HepG2 (cell line): ENCODE measurements around the gene CST11. TPM values are rescaled to one million over a fixed set of nuclear protein-coding genes. Genes with fewer than 3 reads are reported as not detected.

Experiments used
- CCAR2 ChIP-seq: fragments of 200-400 bp; formaldehyde crosslinking; optimal IDR thresholded peaks from 2 replicates; pipeline ENCODE3; 2018; ENCODE audit warnings: low read depth, mild to moderate bottlenecking, low read length, moderate library complexity
- CREB3 ChIP-seq: sonication (generic); formaldehyde crosslinking; IDR thresholded peaks from 2 replicates; pipeline ENCODE4 v1.5.0; 2020; ENCODE audit warnings: missing genetic modification reagents
- E2F5 ChIP-seq: sonication (generic); formaldehyde crosslinking; conservative IDR thresholded peaks from 2 replicates; pipeline ENCODE4 v1.4.0; 2020; ENCODE audit warnings: missing genetic modification reagents
- GABPA ChIP-seq, 2 experiments: IDR thresholded peaks; 2 replicates each; pipeline ENCODE4 v1.6.1; 2011 to 2016; ENCODE audit warnings: low read depth in 2 of 2, low read length in 1 of 2, missing biosample characterization in 1 of 2, missing genetic modification characterization in 1 of 2
- POGZ ChIP-seq: sonication (generic); formaldehyde crosslinking; IDR thresholded peaks from 2 replicates; pipeline ENCODE4 v1.4.0; 2020; ENCODE audit warnings: mild to moderate bottlenecking, missing genetic modification reagents
- PRMT3 ChIP-seq: sonication (generic); formaldehyde crosslinking; IDR thresholded peaks from 2 replicates; pipeline ENCODE4 v1.8.1; 2022; ENCODE audit warnings: low read depth, mild to moderate bottlenecking, moderate library complexity, missing genetic modification reagents, borderline replicate concordance
- RARA ChIP-seq: IDR thresholded peaks from 2 replicates; pipeline ENCODE4 v1.6.1; 2016; ENCODE audit warnings: missing genetic modification reagents, missing compliant biosample characterization
- RFX5 ChIP-seq: IDR thresholded peaks from 2 replicates; pipeline ENCODE4 v1.6.1; 2011; ENCODE audit warnings: low read depth, low read length, improper control_type of control experiment
- SNAI1 ChIP-seq: sonication (generic); formaldehyde crosslinking; IDR thresholded peaks from 2 replicates; pipeline ENCODE4 v1.5.0; 2020; ENCODE audit warnings: mild to moderate bottlenecking, missing genetic modification reagents, borderline replicate concordance
- TEAD3 ChIP-seq: optimal IDR thresholded peaks from 2 replicates; pipeline ENCODE3; 2016; ENCODE audit warnings: borderline replicate concordance
- TFE3 ChIP-seq: IDR thresholded peaks from 2 replicates; pipeline ENCODE4 v1.6.1; 2016
- TGIF2 ChIP-seq: IDR thresholded peaks from 2 replicates; pipeline ENCODE4 v1.6.1; 2016; ENCODE audit warnings: control low read depth, missing compliant biosample characterization
- WIZ ChIP-seq: sonication (generic); formaldehyde crosslinking; IDR thresholded peaks from 2 replicates; pipeline ENCODE4 v1.5.1; 2020; ENCODE audit warnings: mild to moderate bottlenecking, missing genetic modification reagents
- ZNF251 ChIP-seq: sonication (generic); formaldehyde crosslinking; IDR thresholded peaks from 2 replicates; pipeline ENCODE4 v1.9.0; 2021; ENCODE audit warnings: mild to moderate bottlenecking, missing genetic modification reagents
- ZNF790 ChIP-seq: sonication (generic); formaldehyde crosslinking; IDR thresholded peaks from 2 replicates; pipeline ENCODE4 v1.8.0; 2022; ENCODE audit warnings: missing genetic modification reagents, mild to moderate bottlenecking, borderline replicate concordance
- ZNF83 ChIP-seq: sonication (generic); formaldehyde crosslinking; IDR thresholded peaks from 2 replicates; pipeline ENCODE4 v1.4.0; 2020; ENCODE audit warnings: missing genetic modification reagents, mild to moderate bottlenecking, borderline replicate concordance
- polyA plus RNA-seq, 8 experiments: library from polyadenylated mRNA; depleted of rRNA in 3 of 8; stranded (reverse) in 7 of 8; unstranded in 1 of 8; fragments of >200 nt; fragmentation: Illumina TruSeq in 4 of 8; extraction: Trizol in 4 of 8; gene quantifications; 2 replicates each; pipeline versions ENCODE4 v1.2.1 to v1.2.3, GENCODE V29; 2011 to 2016; ENCODE audit warnings: low read depth in 4 of 8, missing spikeins in 1 of 8, mixed read lengths in 1 of 8; ENCODE audit not compliant: insufficient read depth in 1 of 8
- total RNA-seq, 5 experiments: library from RNA; depleted of rRNA; stranded (reverse); fragments of >200 nt; fragmentation: Illumina TruSeq; extraction: Trizol; gene quantifications; 2 replicates each; pipeline ENCODE4 v1.2.3, GENCODE V29; 2016; ENCODE audit warnings: low read depth in 1 of 5
- TF ChIP-seq, protein P1 (sequence below): sonication (generic); formaldehyde crosslinking; IDR thresholded peaks from 2 replicates; pipeline ENCODE4 v1.4.0; 2020; ENCODE audit warnings: missing genetic modification reagents, borderline replicate concordance
- TF ChIP-seq, protein P2 (sequence below), 2 experiments: sonication (generic) in 1 of 2; formaldehyde crosslinking in 1 of 2; IDR thresholded peaks; 2 replicates each; pipeline versions ENCODE4 v1.4.0 to v1.6.1; 2018 to 2020; ENCODE audit warnings: missing genetic modification reagents in 2 of 2, borderline replicate concordance in 1 of 2, low read depth in 1 of 2, mild to moderate bottlenecking in 1 of 2, missing biosample characterization in 1 of 2
- TF ChIP-seq, protein P3 (sequence below): IDR thresholded peaks from 2 replicates; pipeline ENCODE4 v1.6.1; 2016; ENCODE audit warnings: low read depth

CST11 gene
- total and polyA plus RNA-seq, 2 of the 13 experiments (the other 11 are each of a cell fraction or from before 2014, with no cell fraction given) = not detected

GRCh38 chr20:23435626-23436539, 16.8 kb downstream of the CST11 start (continued):
- TF ChIP-seq, protein P1, sequence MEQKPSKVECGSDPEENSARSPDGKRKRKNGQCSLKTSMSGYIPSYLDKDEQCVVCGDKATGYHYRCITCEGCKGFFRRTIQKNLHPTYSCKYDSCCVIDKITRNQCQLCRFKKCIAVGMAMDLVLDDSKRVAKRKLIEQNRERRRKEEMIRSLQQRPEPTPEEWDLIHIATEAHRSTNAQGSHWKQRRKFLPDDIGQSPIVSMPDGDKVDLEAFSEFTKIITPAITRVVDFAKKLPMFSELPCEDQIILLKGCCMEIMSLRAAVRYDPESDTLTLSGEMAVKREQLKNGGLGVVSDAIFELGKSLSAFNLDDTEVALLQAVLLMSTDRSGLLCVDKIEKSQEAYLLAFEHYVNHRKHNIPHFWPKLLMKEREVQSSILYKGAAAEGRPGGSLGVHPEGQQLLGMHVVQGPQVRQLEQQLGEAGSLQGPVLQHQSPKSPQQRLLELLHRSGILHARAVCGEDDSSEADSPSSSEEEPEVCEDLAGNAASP = peak; percentile 73; the same call in 1 of the 2 replicates
- TF ChIP-seq ZNF790 (CRISPR knock-in tag) (no peak), E2F5 (CRISPR knock-in tag) (no peak), RARA (CRISPR knock-in tag) (peak; percentile 75), PRMT3 (no peak), POGZ (CRISPR knock-in tag) (no peak), RFX5 (no peak), CCAR2 (no peak), TEAD3 (peak; percentile 51), TFE3 (no peak), ZNF251 (no peak), SNAI1 (CRISPR knock-in tag) (0 out of 2 replicates have a peak, but pooled peaks have one; percentile 44), TGIF2 (CRISPR knock-in tag) (no peak; the same call in 1 of the 2 replicates), ZNF83 (CRISPR knock-in tag) (no peak; the same call in 1 of the 2 replicates), WIZ (no peak), GABPA (IDR thresholded peaks at IDR 0.05; ENCODE audit: low read depth, low read length) (no peak), GABPA (CRISPR knock-in tag; IDR thresholded peaks at IDR 0.05; ENCODE audit: low read depth) (peak; percentile 18; the same call in 1 of the 2 replicates), CREB3 (CRISPR knock-in tag) (0 out of 2 replicates have a peak, but pooled peaks have one; percentile 30)
- TF ChIP-seq, protein P2, sequence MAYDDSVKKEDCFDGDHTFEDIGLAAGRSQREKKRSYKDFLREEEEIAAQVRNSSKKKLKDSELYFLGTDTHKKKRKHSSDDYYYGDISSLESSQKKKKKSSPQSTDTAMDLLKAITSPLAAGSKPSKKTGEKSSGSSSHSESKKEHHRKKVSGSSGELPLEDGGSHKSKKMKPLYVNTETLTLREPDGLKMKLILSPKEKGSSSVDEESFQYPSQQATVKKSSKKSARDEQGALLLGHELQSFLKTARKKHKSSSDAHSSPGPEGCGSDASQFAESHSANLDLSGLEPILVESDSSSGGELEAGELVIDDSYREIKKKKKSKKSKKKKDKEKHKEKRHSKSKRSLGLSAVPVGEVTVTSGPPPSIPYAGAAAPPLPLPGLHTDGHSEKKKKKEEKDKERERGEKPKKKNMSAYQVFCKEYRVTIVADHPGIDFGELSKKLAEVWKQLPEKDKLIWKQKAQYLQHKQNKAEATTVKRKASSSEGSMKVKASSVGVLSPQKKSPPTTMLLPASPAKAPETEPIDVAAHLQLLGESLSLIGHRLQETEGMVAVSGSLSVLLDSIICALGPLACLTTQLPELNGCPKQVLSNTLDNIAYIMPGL (CRISPR knock-in tag; IDR thresholded peaks at IDR 0.05; ENCODE audit: borderline replicate concordance in 1 of 2, low read depth in 1 of 2) = peak in 1 of 2 experiments; percentile 27; a peak in 2 of 4 replicates
- TF ChIP-seq, protein P3, sequence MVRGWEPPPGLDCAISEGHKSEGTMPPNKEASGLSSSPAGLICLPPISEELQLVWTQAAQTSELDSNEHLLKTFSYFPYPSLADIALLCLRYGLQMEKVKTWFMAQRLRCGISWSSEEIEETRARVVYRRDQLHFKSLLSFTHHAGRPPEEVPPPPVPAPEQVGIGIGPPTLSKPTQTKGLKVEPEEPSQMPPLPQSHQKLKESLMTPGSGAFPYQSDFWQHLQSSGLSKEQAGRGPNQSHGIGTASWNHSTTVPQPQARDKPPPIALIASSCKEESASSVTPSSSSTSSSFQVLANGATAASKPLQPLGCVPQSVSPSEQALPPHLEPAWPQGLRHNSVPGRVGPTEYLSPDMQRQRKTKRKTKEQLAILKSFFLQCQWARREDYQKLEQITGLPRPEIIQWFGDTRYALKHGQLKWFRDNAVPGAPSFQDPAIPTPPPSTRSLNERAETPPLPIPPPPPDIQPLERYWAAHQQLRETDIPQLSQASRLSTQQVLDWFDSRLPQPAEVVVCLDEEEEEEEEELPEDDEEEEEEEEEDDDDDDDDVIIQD (CRISPR knock-in tag) = no peak
